Measurements from ENCODE around the gene ERO1A. TPM values are rescaled to one million over a fixed set of nuclear protein-coding genes. Genes with fewer than 3 reads are reported as not detected.

ERO1A gene
- total and polyA plus RNA-seq, 8 donors, result 9.7 to 51.0 (median 25.1) TPM

DNA sequence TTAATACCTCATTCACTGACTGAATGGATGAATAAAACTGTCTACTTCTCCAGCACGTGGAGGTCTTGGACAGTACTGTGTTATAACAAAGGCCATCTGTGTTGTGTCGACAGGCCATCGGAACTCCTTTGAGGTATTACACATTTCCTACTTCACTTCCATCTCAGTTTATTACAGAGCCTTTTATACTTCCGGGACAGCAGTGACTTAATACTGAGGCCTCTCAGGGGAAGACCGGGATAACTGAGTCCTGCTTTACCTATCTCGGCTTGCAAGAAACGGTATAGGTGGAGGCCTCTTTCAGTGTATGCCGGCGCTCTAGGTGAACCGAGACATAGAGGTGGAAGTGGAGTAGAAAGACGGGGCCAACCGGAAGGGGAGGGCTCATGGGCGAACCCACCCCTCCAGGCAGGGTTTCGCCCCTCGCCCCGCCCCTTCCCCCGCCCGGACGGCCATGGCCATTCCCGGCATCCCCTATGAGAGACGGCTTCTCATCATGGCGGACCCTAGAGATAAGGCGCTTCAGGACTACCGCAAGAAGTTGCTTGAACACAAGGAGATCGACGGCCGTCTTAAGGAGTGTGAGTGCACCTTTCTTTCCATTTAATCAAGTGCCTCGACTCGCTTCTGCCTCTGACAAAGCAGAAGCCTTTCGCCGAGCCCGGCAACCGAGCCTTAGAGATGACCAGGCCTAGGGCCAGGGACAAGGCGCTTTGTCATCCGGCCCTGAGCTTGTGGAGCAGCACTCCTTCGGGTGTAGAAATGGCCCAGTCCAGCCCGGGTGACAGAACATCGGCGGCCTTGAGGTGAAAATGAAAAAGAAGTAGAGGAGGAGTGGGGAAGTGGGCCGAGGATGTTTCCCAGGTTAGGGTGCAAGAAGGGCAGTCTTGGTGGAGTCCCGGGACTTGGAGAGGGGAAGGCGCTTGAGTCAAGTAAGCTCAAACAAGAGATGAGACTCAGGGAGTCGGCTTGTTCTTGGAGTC, 11.7 kb upstream of the ERO1A start, which contains the start of gene PSMC6:
Gene PSMC6 (plus strand): TSS at position 477 of the 983 bp plus-strand sequence. CDS start 20 bp downstream, at position 497.
- peak; percentile 99 to 100 (median 100) for ATAC-seq
- intact Hi-C loops (cut with DNase I), result no loop called here
- peaks cover 11 to 14% (median 12%) of the 10 kb centered on the region in 3 donors for H3K4me1 ChIP-seq
- TF ChIP-seq, protein P1, sequence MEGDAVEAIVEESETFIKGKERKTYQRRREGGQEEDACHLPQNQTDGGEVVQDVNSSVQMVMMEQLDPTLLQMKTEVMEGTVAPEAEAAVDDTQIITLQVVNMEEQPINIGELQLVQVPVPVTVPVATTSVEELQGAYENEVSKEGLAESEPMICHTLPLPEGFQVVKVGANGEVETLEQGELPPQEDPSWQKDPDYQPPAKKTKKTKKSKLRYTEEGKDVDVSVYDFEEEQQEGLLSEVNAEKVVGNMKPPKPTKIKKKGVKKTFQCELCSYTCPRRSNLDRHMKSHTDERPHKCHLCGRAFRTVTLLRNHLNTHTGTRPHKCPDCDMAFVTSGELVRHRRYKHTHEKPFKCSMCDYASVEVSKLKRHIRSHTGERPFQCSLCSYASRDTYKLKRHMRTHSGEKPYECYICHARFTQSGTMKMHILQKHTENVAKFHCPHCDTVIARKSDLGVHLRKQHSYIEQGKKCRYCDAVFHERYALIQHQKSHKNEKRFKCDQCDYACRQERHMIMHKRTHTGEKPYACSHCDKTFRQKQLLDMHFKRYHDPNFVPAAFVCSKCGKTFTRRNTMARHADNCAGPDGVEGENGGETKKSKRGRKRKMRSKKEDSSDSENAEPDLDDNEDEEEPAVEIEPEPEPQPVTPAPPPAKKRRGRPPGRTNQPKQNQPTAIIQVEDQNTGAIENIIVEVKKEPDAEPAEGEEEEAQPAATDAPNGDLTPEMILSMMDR (IDR thresholded peaks at IDR 0.05), result no peak
- no peak for FAIRE-seq
- WGBS, 2 donors, result 0% methylated on average over 43 of the region's 43 CpGs
- H3K36me3 ChIP-seq, result peaks cover 0 to 7% (median 3%) of the 10 kb centered on the region in 3 donors
- no peaks in the 10 kb centered on the region for H3K27me3 ChIP-seq
- H3K4me3 ChIP-seq, result peak within 1 kb of the TSS; percentile 56 to 85 (median 68)
- H3K27ac ChIP-seq, result peak within 1 kb of the TSS; percentile 51 to 89 (median 70)
- DNase-seq, result peak; percentile 94 to 97 (median 95)
- H3K9me3 ChIP-seq, result no peaks in the 10 kb centered on the region

DNA sequence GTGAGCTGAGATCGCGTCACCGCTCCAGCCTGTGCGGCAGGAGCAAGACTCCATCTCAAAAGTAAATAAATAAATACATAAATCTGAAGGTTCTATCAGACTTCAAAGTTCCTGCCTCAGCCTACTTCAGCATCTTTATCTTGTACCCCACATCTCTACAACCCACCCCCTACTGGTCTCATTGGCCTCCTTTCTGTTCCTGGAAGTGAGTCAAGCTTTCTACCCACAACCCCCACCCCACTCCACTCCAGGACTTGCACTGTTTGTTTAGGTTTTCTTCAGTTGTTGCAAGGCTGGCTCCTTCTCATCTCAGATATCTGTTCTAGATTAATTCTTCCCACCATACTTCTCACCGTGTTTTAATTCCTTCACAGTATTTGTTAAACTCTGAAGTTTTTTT, 10.9 kb upstream of the ERO1A start:
- FAIRE-seq, result no peak
- Histone ChIP-seq H3K4me1 (peaks cover 11 to 17% (median 14%) of the 10 kb centered on the region in 3 donors), H3K9me3 (no peaks in the 10 kb centered on the region), H3K36me3 (peaks cover 0 to 2% (median 0%) of the 10 kb centered on the region in 3 donors), H3K4me3 (peak overlapping the region in 2 of 4 donors; percentile 67 to 69), H3K27me3 (no peaks in the 10 kb centered on the region), H3K27ac (peak overlapping the region; percentile 51 to 89 (median 70))
- 75 to 79% methylated on average over 5 of the region's 5 CpGs for WGBS, 2 donors
- DNase-seq, result no peak
- peak in 1 of 4 donors; percentile 8 for ATAC-seq
- TF ChIP-seq, protein P1 (IDR thresholded peaks at IDR 0.05), result no peak
- intact Hi-C loops (cut with DNase I), result no loop called here

DNA sequence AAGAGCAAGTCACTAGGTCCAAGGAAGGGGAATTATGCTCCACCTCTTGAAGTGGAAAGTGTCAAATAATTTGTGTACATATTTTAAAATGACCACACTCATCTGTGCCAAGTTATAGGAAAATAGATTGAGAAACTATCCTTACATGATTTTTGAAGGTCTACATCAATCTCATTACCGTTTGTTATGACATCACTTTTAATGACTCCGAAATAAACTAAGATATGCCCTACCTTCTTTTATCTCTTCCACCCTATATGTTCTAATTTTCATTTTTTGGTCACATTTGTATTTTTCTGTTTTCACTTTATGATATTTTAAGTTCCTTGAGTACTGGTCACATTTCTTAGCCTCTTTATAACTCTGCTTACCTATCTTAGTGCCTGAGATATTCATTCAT, 8.3 kb upstream of the ERO1A start:
- H3K4me1 ChIP-seq, result peaks cover 14 to 28% (median 25%) of the 10 kb centered on the region in 3 donors
- intact Hi-C loops (cut with DNase I), result no loop called here
- no peak overlapping the region for H3K27ac ChIP-seq
- DNase-seq, result no peak
- FAIRE-seq, result no peak
- ATAC-seq, result no peak
- 77 to 89% methylated on average over 2 of the region's 2 CpGs for WGBS, 2 donors
- TF ChIP-seq, protein P1 (IDR thresholded peaks at IDR 0.05), result no peak
- H3K9me3 ChIP-seq, result no peaks in the 10 kb centered on the region
- H3K4me3 ChIP-seq, result no peak overlapping the region
- H3K27me3 ChIP-seq, result no peaks in the 10 kb centered on the region
- no peaks in the 10 kb centered on the region for H3K36me3 ChIP-seq

DNA sequence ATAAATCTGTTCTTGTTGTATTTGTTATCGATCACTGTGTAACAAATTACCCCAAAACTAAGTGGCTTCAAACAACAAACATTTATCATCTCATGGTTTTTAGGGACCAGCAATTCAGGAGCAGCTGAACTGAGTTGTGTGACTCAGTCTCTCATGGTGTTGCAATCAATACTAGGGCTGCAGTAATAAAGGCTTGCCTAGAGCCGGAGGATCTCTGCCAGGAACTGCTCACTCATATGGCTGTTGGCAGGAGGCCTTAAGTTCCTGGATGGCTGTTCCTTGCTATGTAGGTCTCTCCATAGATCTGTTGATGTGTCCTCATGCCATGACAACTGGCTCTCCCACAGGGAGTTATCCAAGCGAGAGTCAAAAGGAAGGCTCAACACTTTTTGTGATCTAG, 7.9 kb upstream of the ERO1A start:
- no peak overlapping the region for H3K27ac ChIP-seq
- WGBS, 2 donors, result 67% methylated on average over 3 of the region's 3 CpGs
- peaks cover 11 to 23% (median 21%) of the 10 kb centered on the region in 3 donors for H3K4me1 ChIP-seq
- no peak overlapping the region for H3K4me3 ChIP-seq
- intact Hi-C loops (cut with DNase I), result no loop called here
- peak in 1 of 6 donors; percentile 52 for DNase-seq
- H3K9me3 ChIP-seq, result no peaks in the 10 kb centered on the region
- H3K27me3 ChIP-seq, result no peaks in the 10 kb centered on the region
- no peaks in the 10 kb centered on the region for H3K36me3 ChIP-seq
- peak in 1 of 4 donors; percentile 27 for ATAC-seq
- TF ChIP-seq, protein P1 (IDR thresholded peaks at IDR 0.05), result no peak
- FAIRE-seq, result no peak
